Measurements from ENCODE around the gene CNTNAP2. TPM values are rescaled to one million over a fixed set of nuclear protein-coding genes. Genes with fewer than 3 reads are reported as not detected.

The CNTNAP2 gene
- total RNA-seq, 4 donors from 2014 or later: 0.29 to 0.88 (median 0.33) TPM; not detected in 1

DNA sequence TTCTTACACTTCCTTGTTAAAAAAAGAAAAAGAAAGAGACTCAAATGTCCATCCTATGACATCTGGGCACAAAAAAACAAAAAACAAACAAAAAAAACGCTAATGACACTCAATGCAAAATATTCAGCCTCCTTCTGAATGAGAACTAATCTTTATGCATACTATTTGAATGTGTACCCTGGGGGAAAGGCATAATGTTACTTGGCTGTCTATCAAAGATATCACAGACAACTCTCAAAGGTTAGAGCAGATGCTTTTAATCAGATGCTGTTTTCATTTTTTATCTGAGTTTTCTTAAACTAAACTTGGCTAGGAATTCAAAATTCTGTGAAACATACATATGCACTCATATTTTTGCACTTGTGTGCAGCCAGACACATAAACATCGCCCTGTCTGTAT is 745.8 kb downstream of the CNTNAP2 start:
- no peak overlapping the region for H3K4me3 ChIP-seq (replicated peaks in 1 of 3)
- H3K27me3 ChIP-seq: no peaks in the 10 kb centered on the region
- no peak for TF ChIP-seq POLR2A (IDR thresholded peaks at IDR 0.05)
- TF ChIP-seq, protein P1, sequence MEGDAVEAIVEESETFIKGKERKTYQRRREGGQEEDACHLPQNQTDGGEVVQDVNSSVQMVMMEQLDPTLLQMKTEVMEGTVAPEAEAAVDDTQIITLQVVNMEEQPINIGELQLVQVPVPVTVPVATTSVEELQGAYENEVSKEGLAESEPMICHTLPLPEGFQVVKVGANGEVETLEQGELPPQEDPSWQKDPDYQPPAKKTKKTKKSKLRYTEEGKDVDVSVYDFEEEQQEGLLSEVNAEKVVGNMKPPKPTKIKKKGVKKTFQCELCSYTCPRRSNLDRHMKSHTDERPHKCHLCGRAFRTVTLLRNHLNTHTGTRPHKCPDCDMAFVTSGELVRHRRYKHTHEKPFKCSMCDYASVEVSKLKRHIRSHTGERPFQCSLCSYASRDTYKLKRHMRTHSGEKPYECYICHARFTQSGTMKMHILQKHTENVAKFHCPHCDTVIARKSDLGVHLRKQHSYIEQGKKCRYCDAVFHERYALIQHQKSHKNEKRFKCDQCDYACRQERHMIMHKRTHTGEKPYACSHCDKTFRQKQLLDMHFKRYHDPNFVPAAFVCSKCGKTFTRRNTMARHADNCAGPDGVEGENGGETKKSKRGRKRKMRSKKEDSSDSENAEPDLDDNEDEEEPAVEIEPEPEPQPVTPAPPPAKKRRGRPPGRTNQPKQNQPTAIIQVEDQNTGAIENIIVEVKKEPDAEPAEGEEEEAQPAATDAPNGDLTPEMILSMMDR (IDR thresholded peaks at IDR 0.05): no peak
- no peak overlapping the region for H3K27ac ChIP-seq
- H3K4me1 ChIP-seq: no peaks in the 10 kb centered on the region
- H3K9me3 ChIP-seq: no peaks in the 10 kb centered on the region
- WGBS, 2 donors: 45 to 59% methylated on average over 2 of the region's 2 CpGs
- DNase-seq: no peak
- intact Hi-C loops (cut with DNase I): no loop called here
- no peaks in the 10 kb centered on the region for H3K36me3 ChIP-seq

DNA sequence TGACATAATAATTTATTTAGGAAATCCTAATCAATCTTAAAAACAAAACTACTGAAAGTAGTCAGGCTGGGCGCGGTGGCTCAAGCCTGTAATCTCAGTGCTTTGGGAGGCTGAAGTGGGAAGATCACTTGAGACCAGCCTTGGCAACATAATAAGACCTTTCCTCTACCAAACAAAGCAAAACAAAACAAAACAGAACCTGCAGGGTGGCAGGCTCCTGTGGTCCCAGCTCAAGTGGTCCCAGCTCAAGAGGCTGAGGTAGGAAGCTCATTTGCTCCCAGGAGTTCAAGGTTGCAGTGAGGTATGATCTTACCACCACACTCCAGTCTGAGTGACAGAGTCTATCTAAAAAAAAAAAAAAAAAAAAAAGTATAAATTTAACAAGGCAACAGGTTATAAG is 748.0 kb downstream of the CNTNAP2 start:
- no peak overlapping the region for H3K4me3 ChIP-seq (replicated peaks in 1 of 3)
- no peaks in the 10 kb centered on the region for H3K9me3 ChIP-seq
- H3K27ac ChIP-seq: no peak overlapping the region
- TF ChIP-seq POLR2A (IDR thresholded peaks at IDR 0.05): no peak
- TF ChIP-seq, protein P1 (IDR thresholded peaks at IDR 0.05): no peak
- H3K27me3 ChIP-seq: no peaks in the 10 kb centered on the region
- 51 to 68% methylated on average over 2 of the region's 2 CpGs for WGBS, 2 donors
- no peaks in the 10 kb centered on the region for H3K36me3 ChIP-seq
- intact Hi-C loops (cut with DNase I): no loop called here
- no peak for DNase-seq
- no peaks in the 10 kb centered on the region for H3K4me1 ChIP-seq

DNA sequence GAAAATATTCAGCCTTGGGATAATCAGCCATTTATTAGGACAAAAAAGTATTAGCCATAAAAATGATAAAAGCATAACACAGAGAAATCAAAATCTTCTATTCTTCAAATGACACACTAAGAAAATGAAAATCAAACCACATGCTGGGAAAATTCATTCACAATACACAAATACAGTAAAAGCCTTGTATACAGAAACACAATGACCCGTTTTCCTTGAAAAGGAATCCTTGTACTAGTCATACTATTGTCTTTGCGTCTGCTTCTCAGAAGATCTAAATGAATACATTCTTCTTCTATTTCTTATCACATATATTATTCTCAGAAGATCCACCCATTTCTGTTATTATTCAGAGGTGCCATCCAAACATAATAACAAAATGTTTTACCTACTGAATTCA is 749.1 kb downstream of the CNTNAP2 start:
- intact Hi-C loops (cut with DNase I): no loop called here
- no peak for TF ChIP-seq POLR2A (IDR thresholded peaks at IDR 0.05)
- TF ChIP-seq, protein P1 (IDR thresholded peaks at IDR 0.05): no peak
- no peaks in the 10 kb centered on the region for H3K4me1 ChIP-seq
- H3K27ac ChIP-seq: no peak overlapping the region
- DNase-seq: no peak
- H3K36me3 ChIP-seq: no peaks in the 10 kb centered on the region
- no peaks in the 10 kb centered on the region for H3K9me3 ChIP-seq
- H3K27me3 ChIP-seq: no peaks in the 10 kb centered on the region
- H3K4me3 ChIP-seq (replicated peaks in 1 of 3): no peak overlapping the region
- WGBS, 2 donors: 87 to 89% methylated on average over 2 of the region's 2 CpGs

DNA sequence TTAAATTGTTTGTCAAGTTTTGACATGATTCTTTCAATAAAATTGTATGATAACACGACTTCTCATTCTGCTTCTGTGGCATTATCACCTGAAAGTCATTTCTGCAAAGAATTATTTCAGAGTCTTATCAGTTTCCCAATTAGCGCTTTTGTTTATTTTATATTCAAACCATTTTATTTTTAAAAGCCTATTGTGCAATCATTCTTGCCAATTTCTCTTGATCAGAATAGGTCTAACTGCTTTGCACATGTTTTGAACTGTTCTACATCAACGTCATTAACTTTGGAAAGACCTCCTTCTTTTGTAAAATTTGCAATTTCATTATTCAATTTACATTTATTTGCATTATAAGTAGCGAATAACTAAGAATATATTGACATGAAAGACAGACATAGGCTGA is 758.1 kb downstream of the CNTNAP2 start:
- TF ChIP-seq, protein P1 (IDR thresholded peaks at IDR 0.05): no peak
- no peak for TF ChIP-seq POLR2A (IDR thresholded peaks at IDR 0.05)
- WGBS, 2 donors: 87% methylated on average over 4 of the region's 4 CpGs
- H3K4me3 ChIP-seq (replicated peaks in 1 of 3): no peak overlapping the region
- H3K36me3 ChIP-seq: no peaks in the 10 kb centered on the region
- no peaks in the 10 kb centered on the region for H3K27me3 ChIP-seq
- H3K9me3 ChIP-seq: no peaks in the 10 kb centered on the region
- no peak overlapping the region for H3K27ac ChIP-seq
- intact Hi-C loops (cut with DNase I): no loop called here
- no peak for DNase-seq
- no peaks in the 10 kb centered on the region for H3K4me1 ChIP-seq

DNA sequence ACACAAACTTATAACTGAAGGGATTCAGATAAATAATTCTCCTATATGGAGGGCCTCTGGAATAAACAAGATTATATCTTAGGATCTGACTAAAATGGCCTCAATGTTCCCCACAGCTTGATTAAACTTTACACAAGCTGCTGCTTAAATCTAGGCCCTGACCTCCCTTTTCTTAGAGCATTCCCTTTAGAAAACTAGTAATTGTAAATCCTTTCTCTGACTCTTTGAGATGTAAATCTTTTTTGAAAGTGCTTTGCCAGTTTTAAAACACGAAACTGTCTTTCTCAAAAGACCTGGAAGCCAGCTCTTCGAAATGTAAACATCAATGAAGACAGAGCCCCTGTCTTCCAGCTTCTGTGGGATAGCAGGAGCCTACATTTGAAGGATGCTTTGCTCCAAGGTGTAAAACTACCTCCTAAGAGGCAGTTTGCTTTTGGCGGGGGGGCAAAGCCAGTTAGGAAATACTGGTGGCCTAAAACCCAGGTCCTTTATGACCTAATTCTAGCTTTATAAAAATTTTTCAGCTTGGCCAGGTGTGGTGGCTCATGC is 758.7 kb downstream of the CNTNAP2 start:
- Histone ChIP-seq H3K4me3 (replicated peaks in 1 of 3) (no peak overlapping the region), H3K36me3 (no peaks in the 10 kb centered on the region), H3K27me3 (no peaks in the 10 kb centered on the region), H3K27ac (no peak overlapping the region), H3K9me3 (no peaks in the 10 kb centered on the region), H3K4me1 (no peaks in the 10 kb centered on the region)
- DNase-seq: no peak
- intact Hi-C loops (cut with DNase I): no loop called here
- 72 to 90% methylated on average over 3 of the region's 3 CpGs for WGBS, 2 donors
- TF ChIP-seq, protein P1 (IDR thresholded peaks at IDR 0.05): no peak
- TF ChIP-seq POLR2A (IDR thresholded peaks at IDR 0.05): no peak
